Ascending aorta (tissue), 2 donors: Measurements from ENCODE around the gene TEX10. TPM values are rescaled to one million over a fixed set of nuclear protein-coding genes. Genes with fewer than 3 reads are reported as not detected.

Experiments
- DNase-seq, 2 donors: peaks; one replicate each; pipeline ENCODE4 v3.0.0-alpha.2; 2019; ENCODE audit warnings: low spot score in 2 of 2
- H3K27ac ChIP-seq, 2 donors: fragments of 200-600 bp; sonication (generic); one replicate each; pipeline ENCODE4 v1.5.1; 2016 to 2017; ENCODE audit warnings: mild to moderate bottlenecking in 1 of 2
- H3K27me3 ChIP-seq: fragments of 200-600 bp; sonication (generic); one replicate; pipeline ENCODE4 v1.5.1; 2017
- H3K36me3 ChIP-seq, 2 donors: fragments of 200-600 bp; sonication (generic); one replicate each; pipeline ENCODE4 v1.5.1; 2016
- H3K4me1 ChIP-seq, 2 donors: fragments of 200-600 bp; sonication (generic); one replicate each; pipeline ENCODE4 v1.5.1; 2016 to 2017; ENCODE audit warnings: mild to moderate bottlenecking in 1 of 2
- H3K4me3 ChIP-seq, 2 donors: fragments of 200-600 bp; sonication (generic); one replicate each; pipeline ENCODE4 v1.5.1; 2016 to 2017; ENCODE audit warnings: mild to moderate bottlenecking in 1 of 2
- H3K9me3 ChIP-seq, 2 donors: fragments of 200-600 bp; sonication (generic); one replicate each; pipeline ENCODE4 v1.5.1; 2016
- CTCF ChIP-seq, 3 experiments: fragments of 200-600 bp in 2 of 3; fragments of 450-650 bp in 1 of 3; sonication (generic) in 2 of 3; IDR thresholded peaks; one replicate each; pipeline ENCODE4 v1.5.1; 2016 to 2019; ENCODE audit warnings: antibody characterized with exemption in 3 of 3, mild to moderate bottlenecking in 1 of 3, moderate library complexity in 1 of 3
- intact Hi-C: fragments of 100-400 bp; cut with DNase I; formaldehyde crosslinking; loops from one replicate; pipeline ENCODE4 v1.15.1; 2023
- total RNA-seq: library from RNA; depleted of rRNA; stranded (reverse); fragments of >200 nt; gene quantifications from one replicate; pipeline ENCODE4 v1.1.0, GENCODE V29; 2016

TEX10 gene
- total RNA-seq: 2.3 TPM

- Histone ChIP-seq H3K4me1 (peaks cover 3% of the 10 kb centered on the region in 2 donors), H3K9me3 (no peaks in the 10 kb centered on the region), H3K27me3 (no peaks in the 10 kb centered on the region), H3K36me3 (no peaks in the 10 kb centered on the region), H3K27ac (peak within 1 kb of the TSS; percentile 78 to 85), H3K4me3 (peak within 1 kb of the TSS; percentile 97)
- peak; percentile 18 to 93 for DNase-seq
- TF ChIP-seq CTCF (IDR thresholded peaks at IDR 0.05): no peak
- intact Hi-C loops: loop anchor here (2.0 to 5.0 kb wide), 5 partner anchors 58 to 1044 kb away; partner anchors contain the start of genes MRPL50, STX17 and ZNF189
Measured at GRCh38 chr9:100352727-100353505, at the start of gene TEX10. TEX10 (minus strand) TSS chr9:100352942; CDS start chr9:100349363, 3,579 bp downstream.

GRCh38 chr9:100401042-100401441, 48.3 kb upstream of the TEX10 start:
- Histone ChIP-seq H3K9me3 (no peaks in the 10 kb centered on the region), H3K27ac (no peak overlapping the region), H3K4me1 (no peaks in the 10 kb centered on the region), H3K27me3 (no peaks in the 10 kb centered on the region), H3K36me3 (no peaks in the 10 kb centered on the region), H3K4me3 (no peak overlapping the region)
- no peak for TF ChIP-seq CTCF (IDR thresholded peaks at IDR 0.05)
- DNase-seq: no peak
- intact Hi-C loops: no loop called here

GRCh38 chr9:100397529-100398266, 45.0 kb upstream of the TEX10 start:
- Histone ChIP-seq H3K4me1 (no peaks in the 10 kb centered on the region), H3K27ac (no peak overlapping the region), H3K4me3 (no peak overlapping the region), H3K27me3 (no peaks in the 10 kb centered on the region), H3K36me3 (peaks cover 0 to 3% of the 10 kb centered on the region in 2 donors), H3K9me3 (no peaks in the 10 kb centered on the region)
- intact Hi-C loops: no loop called here
- no peak for DNase-seq
- TF ChIP-seq CTCF (IDR thresholded peaks at IDR 0.05): no peak

- TF ChIP-seq CTCF (IDR thresholded peaks at IDR 0.05): no peak
- Histone ChIP-seq H3K9me3 (no peaks in the 10 kb centered on the region), H3K4me1 (no peaks in the 10 kb centered on the region), H3K27me3 (no peaks in the 10 kb centered on the region), H3K27ac (no peak overlapping the region), H3K4me3 (no peak overlapping the region), H3K36me3 (peaks cover 0 to 3% of the 10 kb centered on the region in 2 donors)
- DNase-seq: no peak
- intact Hi-C loops: no loop called here
Measured at GRCh38 chr9:100396769-100397168, 44.0 kb upstream of the TEX10 start.

- H3K4me3 ChIP-seq: no peak overlapping the region
- H3K27me3 ChIP-seq: no peaks in the 10 kb centered on the region
- intact Hi-C loops: no loop called here
- no peaks in the 10 kb centered on the region for H3K9me3 ChIP-seq
- no peak overlapping the region for H3K27ac ChIP-seq
- no peaks in the 10 kb centered on the region for H3K4me1 ChIP-seq
- TF ChIP-seq CTCF (IDR thresholded peaks at IDR 0.05): no peak
- no peak for DNase-seq
- H3K36me3 ChIP-seq: peaks cover 0 to 3% of the 10 kb centered on the region in 2 donors
Measured at GRCh38 chr9:100394816-100395215, 42.1 kb upstream of the TEX10 start.
